ENCODE results near the gene PIN4. TPM values are rescaled to one million over a fixed set of nuclear protein-coding genes. Genes with fewer than 3 reads are reported as not detected.

The PIN4 gene
- total RNA-seq, 2 experiments from 2014 or later: 2.3 to 3.2 TPM

GRCh38 chrX:72240976-72241375, 59.4 kb downstream of the PIN4 start:
- H3K9me3 Mint-ChIP-seq (ENCODE audit: low read depth): no peaks in the 10 kb centered on the region
- peaks cover 17% of the 10 kb centered on the region for H3K4me1 Mint-ChIP-seq
- ATAC-seq: no peak
- intact Hi-C loops (cut with DNase I, micrococcal nuclease): no loop called here
- ChIA-PET CTCF (no interaction called here), POLR2A (no interaction called here)
- H3K27me3 Mint-ChIP-seq: no peaks in the 10 kb centered on the region
- no peak overlapping the region for H3K4me3 Mint-ChIP-seq
- DNase-seq: no peak
- H3K27ac Mint-ChIP-seq: no peak overlapping the region
- peaks cover 3% of the 10 kb centered on the region for H3K36me3 Mint-ChIP-seq (ENCODE audit: low read depth)

GRCh38 chrX:72243472-72243871, 61.9 kb downstream of the PIN4 start:
- ATAC-seq (no peak), DNase-seq (no peak)
- no peaks in the 10 kb centered on the region for H3K9me3 Mint-ChIP-seq (ENCODE audit: low read depth)
- POLR2A ChIA-PET: interaction anchor here (0.7 kb wide), 1 partner anchor 31 kb away, joined by 3 read pairs; no protein-coding TSS in a partner anchor
- H3K36me3 Mint-ChIP-seq (ENCODE audit: low read depth): peaks cover 2% of the 10 kb centered on the region
- H3K27me3 Mint-ChIP-seq: no peaks in the 10 kb centered on the region
- peaks cover 12% of the 10 kb centered on the region for H3K4me1 Mint-ChIP-seq
- CTCF ChIA-PET: interaction anchor here (1.3 to 3.3 kb wide), 2 partner anchors 11 to 34 kb away, joined by 9 to 17 read pairs; partner anchors contain the start of gene RPS4X
- peak overlapping the region; percentile 13 for H3K27ac Mint-ChIP-seq
- no peak overlapping the region for H3K4me3 Mint-ChIP-seq
- intact Hi-C loops (cut with DNase I, micrococcal nuclease): loop anchor here in 1 of 2 experiments (1.0 kb wide), 1 partner anchor 62 kb away; the partner anchor contains the start of gene PIN4

- ATAC-seq: peak; percentile 63
These were observed 64.0 kb downstream of the PIN4 start for GRCh38 chrX:72245461-72246089.

DNA sequence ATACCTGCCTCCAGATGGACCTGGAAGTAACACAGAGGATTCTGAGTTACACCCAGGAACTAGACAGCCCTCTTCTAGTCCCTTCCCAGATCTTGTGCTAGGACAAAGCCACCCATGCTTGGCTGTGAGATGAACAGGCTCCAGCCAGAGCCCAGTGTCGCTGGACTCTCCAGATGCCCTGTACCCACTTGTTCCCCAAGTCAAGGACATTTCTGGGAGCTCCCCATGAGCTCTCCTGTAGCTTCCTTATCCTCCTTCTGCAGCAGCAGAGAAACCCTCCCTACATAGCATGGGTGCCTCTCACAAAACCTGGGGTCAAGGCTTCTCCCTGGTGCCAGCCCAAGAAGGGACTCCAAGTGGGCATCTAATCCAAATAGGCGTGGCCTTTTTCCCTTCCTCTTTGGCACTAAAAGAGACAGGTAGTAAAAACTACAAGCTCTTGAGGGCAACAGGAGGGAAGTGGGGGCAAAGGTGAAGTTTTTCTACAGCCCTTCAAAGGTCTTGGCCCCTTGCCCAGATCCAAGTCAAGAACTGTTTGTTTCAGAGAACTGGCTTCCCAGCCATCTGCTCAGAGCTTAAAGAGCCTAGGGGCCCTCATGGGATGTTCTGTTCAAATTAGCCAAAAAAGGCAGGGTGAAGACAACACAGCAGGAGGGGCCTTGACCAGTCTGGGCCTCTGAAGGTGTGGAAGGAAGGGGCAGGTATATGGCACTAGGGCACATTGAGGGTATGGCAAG, 65.8 kb downstream of the PIN4 start:
- H3K9me3 Mint-ChIP-seq (ENCODE audit: low read depth): no peaks in the 10 kb centered on the region
- peaks cover 9% of the 10 kb centered on the region for H3K4me1 Mint-ChIP-seq
- no peaks in the 10 kb centered on the region for H3K36me3 Mint-ChIP-seq (ENCODE audit: low read depth)
- intact Hi-C loops (cut with DNase I, micrococcal nuclease): no loop called here
- no peak overlapping the region for H3K4me3 Mint-ChIP-seq
- CTCF ChIA-PET: interaction anchor here (0.6 kb wide), 1 partner anchor 21 kb away, joined by 4 read pairs; no protein-coding TSS in a partner anchor
- no peaks in the 10 kb centered on the region for H3K27me3 Mint-ChIP-seq
- H3K27ac Mint-ChIP-seq: no peak overlapping the region
- no peak for DNase-seq
- no peak for ATAC-seq
- POLR2A ChIA-PET: interaction anchor here (0.6 kb wide), 1 partner anchor 10 kb away, joined by 4 read pairs; no protein-coding TSS in a partner anchor

More at GRCh38 chrX:72245461-72246089, 64.0 kb downstream of the PIN4 start:
- Mint-ChIP-seq H3K36me3 (ENCODE audit: low read depth) (no peaks in the 10 kb centered on the region), H3K4me1 (peaks cover 9% of the 10 kb centered on the region), H3K9me3 (ENCODE audit: low read depth) (no peaks in the 10 kb centered on the region), H3K4me3 (no peak overlapping the region), H3K27ac (no peak overlapping the region), H3K27me3 (no peaks in the 10 kb centered on the region)
- intact Hi-C loops (cut with DNase I, micrococcal nuclease): loop anchor here in 1 of 2 experiments (2.0 kb wide), 2 partner anchors 31 to 295 kb away; partner anchors contain the start of gene RPS4X
- peak; percentile 61 for DNase-seq
- CTCF ChIA-PET: interaction anchor here (0.7 to 3.3 kb wide), 12 partner anchors 9 to 336 kb away, joined by 3 to 17 read pairs (median 3); partner anchors contain the start of gene RPS4X
- POLR2A ChIA-PET: no interaction called here

Other genes with a start within 250 kb of the PIN4 start
- under 1 TPM; 0.14 to 0.33 TPM for gene RTL5, start 49.8 kb upstream of the PIN4 start, total RNA-seq
- 10 to 100 TPM; 11.3 to 11.7 TPM for gene ERCC6L, start 57.3 kb downstream of the PIN4 start, total RNA-seq
- gene RPS4X, start 95.5 kb downstream of the PIN4 start, total RNA-seq: 1,000 to 10,000 TPM; 1,128 to 1,307 TPM
- gene CITED1, start 124.2 kb downstream of the PIN4 start, total RNA-seq: under 1 TPM in 1 of 2 experiments, not detected in 1; 0.25 TPM

All from activated CD4-positive, alpha-beta T cell treated with anti-CD3 and anti-CD28 coated beads for 36 hours (primary cell).